T-cell (primary cell): Measurements from ENCODE around the gene CCNY. TPM values are rescaled to one million over a fixed set of nuclear protein-coding genes. Genes with fewer than 3 reads are reported as not detected.
A peak's percentile ranks its signal among the peaks of the same experiment; 100 is the strongest.

Source experiments
- ATAC-seq, 4 experiments: fragments of 200-7000 bp in 3 of 4; fragments of 150-1000 bp in 1 of 4; cut with Tn5 transposase; replicated peaks in 1 of 4; 1 replicate in 3 of 4; 2 replicates in 1 of 4; pipeline ENCODE4 v1.10.0; 2021; ENCODE audit warnings: moderate library complexity in 3 of 4, mild to moderate bottlenecking in 2 of 4, moderate number of reproducible peaks in 1 of 4
- CTCF ChIA-PET, 2 donors: fragments of 300-600 bp; sonication (Branson Sonifier 250); formaldehyde crosslinking; loops; one replicate each; lab custom pipeline; 2022; ENCODE audit warnings: antibody characterized with exemption in 2 of 2; lab: Charles Lee
- POLR2A ChIA-PET, 2 donors: fragments of 300-600 bp; sonication (Branson Sonifier 250); formaldehyde crosslinking; loops; one replicate each; lab custom pipeline; 2022; ENCODE audit warnings: antibody characterized with exemption in 2 of 2; lab: Charles Lee
- DNase-seq, 35 experiments: peaks; one replicate each; pipeline versions ENCODE4 v3.0.0 to v3.0.0-alpha.2; 2013 to 2023
- H3K27ac ChIP-seq: one replicate; pipeline ENCODE4 v1.5.1; 2013; ENCODE audit warnings: low read length
- H3K27me3 ChIP-seq, 2 experiments: replicated peaks in 1 of 2; 1 replicate in 1 of 2; 2 replicates in 1 of 2; pipeline versions ENCODE4 v1.6.1 to v1.7.0; 2013; ENCODE audit warnings: low read length in 1 of 2, mixed read lengths in 1 of 2; ENCODE audit not compliant: control insufficient read depth in 2 of 2, insufficient read depth in 2 of 2; ENCODE audit errors: extremely low read depth in 1 of 2
- H3K36me3 ChIP-seq, 2 donors: 1 replicate in 1 of 2; 2 replicates in 1 of 2; pipeline versions ENCODE4 v1.6.1 to v1.7.0; 2013; ENCODE audit warnings: low read length in 1 of 2; ENCODE audit not compliant: control insufficient read depth in 2 of 2, insufficient read depth in 1 of 2; ENCODE audit errors: extremely low read depth in 1 of 2
- H3K4me1 ChIP-seq, 2 experiments: 1 replicate in 1 of 2; 2 replicates in 1 of 2; pipeline versions ENCODE4 v1.6.1 to v1.7.0; 2013; ENCODE audit warnings: low read length in 2 of 2, mixed read lengths in 1 of 2; ENCODE audit not compliant: insufficient read depth in 2 of 2, control insufficient read depth in 1 of 2; ENCODE audit errors: extremely low read depth in 1 of 2
- H3K4me3 ChIP-seq, 2 donors: 1 replicate in 1 of 2; 2 replicates in 1 of 2; pipeline versions ENCODE4 v1.5.1 to v1.7.0; 2013; ENCODE audit warnings: mild to moderate bottlenecking in 2 of 2, low read length in 1 of 2, moderate library complexity in 1 of 2; ENCODE audit not compliant: control insufficient read depth in 1 of 2; ENCODE audit errors: extremely low read depth in 1 of 2
- H3K9me3 ChIP-seq: 2 replicates; pipeline ENCODE4 v1.7.0; 2013
- H3K27ac Mint-ChIP-seq, 2 donors: one replicate each; pipeline ENCODE4 v1.8.0; 2020 to 2021; ENCODE audit warnings: mild to moderate bottlenecking in 2 of 2, mixed read lengths in 2 of 2
- H3K27me3 Mint-ChIP-seq, 2 donors: one replicate each; pipeline ENCODE4 v1.8.0; 2021 to 2022; ENCODE audit warnings: mixed read lengths in 2 of 2
- H3K36me3 Mint-ChIP-seq: one replicate; pipeline ENCODE4 v1.8.0; 2021; ENCODE audit warnings: mixed read lengths
- H3K4me1 Mint-ChIP-seq, 3 donors: one replicate each; pipeline ENCODE4 v1.8.0; 2020 to 2022; ENCODE audit warnings: mixed read lengths in 3 of 3, mild to moderate bottlenecking in 1 of 3
- H3K4me3 Mint-ChIP-seq, 3 donors: one replicate each; pipeline ENCODE4 v1.8.0; 2020 to 2022; ENCODE audit warnings: mild to moderate bottlenecking in 3 of 3, mixed read lengths in 3 of 3, moderate library complexity in 3 of 3
- H3K9me3 Mint-ChIP-seq, 3 donors: one replicate each; pipeline ENCODE4 v1.8.0; 2020 to 2022; ENCODE audit warnings: mixed read lengths in 3 of 3
- WGBS: methylation state at CpG from one replicate; pipeline ENCODE4 v1.1.5; 2013; ENCODE audit warnings: missing lambda C conversion rate; ENCODE audit not compliant: insufficient coverage; 5-methylcytosine and 5-hydroxymethylcytosine counted together
- total RNA-seq, 35 experiments: library from RNA in 6 of 35; stranded (reverse) in 6 of 35; fragments of 120-200 nt in 1 of 35; gene quantifications; one replicate each; pipeline versions ENCODE4 v1.2.1 to v1.2.4 and lab custom pipeline; 2013 to 2026

CCNY gene
- total RNA-seq, 5 donors from 2014 or later (not counting 1 experiment from before 2014, with no cell fraction given), result 62.5 to 75.2 (median 62.8) TPM

GRCh38 chr10:35409094-35409582, 72.8 kb downstream of the CCNY start:
- Histone ChIP-seq H3K27ac (no peak overlapping the region), H3K27me3 (no peaks in the 10 kb centered on the region), H3K4me1 (peaks cover 3 to 28% of the 10 kb centered on the region in 2 experiments), H3K36me3 (peaks cover 0 to 3% of the 10 kb centered on the region in 2 donors), H3K9me3 (no peaks in the 10 kb centered on the region), H3K4me3 (no peak overlapping the region)
- DNase-seq, result peak in 1 of 35 experiments; percentile 22
- H3K36me3 Mint-ChIP-seq, result no peaks in the 10 kb centered on the region
- H3K9me3 Mint-ChIP-seq, result no peaks in the 10 kb centered on the region
- H3K4me3 Mint-ChIP-seq, result no peak overlapping the region
- peak overlapping the region; percentile 7 to 41 for H3K27ac Mint-ChIP-seq
- H3K27me3 Mint-ChIP-seq, result no peaks in the 10 kb centered on the region
- peak in 2 of 4 experiments; percentile 35 to 54 for ATAC-seq
- 71% methylated on average over 2 of the region's 2 CpGs for WGBS
- POLR2A ChIA-PET, result no interaction called here
- CTCF ChIA-PET, result interaction anchor here in 1 of 2 donors (0.6 to 0.7 kb wide), 3 partner anchors 20 to 118 kb away, joined by 3 read pairs; no protein-coding TSS in a partner anchor
- H3K4me1 Mint-ChIP-seq, result peaks cover 0 to 47% (median 45%) of the 10 kb centered on the region in 3 donors

GRCh38 chr10:35409808-35410207, 73.5 kb downstream of the CCNY start:
- no peaks in the 10 kb centered on the region for H3K9me3 Mint-ChIP-seq
- peaks cover 7 to 34% of the 10 kb centered on the region in 2 experiments for H3K4me1 ChIP-seq
- POLR2A ChIA-PET, result no interaction called here

GRCh38 chr10:35412003-35412723, 75.9 kb downstream of the CCNY start:
- no CpG with 5 or more reads among the region's 4 CpGs for WGBS
- H3K4me1 Mint-ChIP-seq, result peaks cover 0 to 42% (median 41%) of the 10 kb centered on the region in 3 donors
- no peaks in the 10 kb centered on the region for H3K9me3 Mint-ChIP-seq
- H3K4me3 ChIP-seq, result no peak overlapping the region
- H3K27me3 ChIP-seq, result no peaks in the 10 kb centered on the region
- H3K4me3 Mint-ChIP-seq, result no peak overlapping the region
- H3K36me3 Mint-ChIP-seq, result no peaks in the 10 kb centered on the region
- ATAC-seq (no peak), DNase-seq (no peak)
- H3K27me3 Mint-ChIP-seq, result no peaks in the 10 kb centered on the region
- CTCF ChIA-PET, result interaction anchor here in 1 of 2 donors (0.6 kb wide), 2 partner anchors 37 to 221 kb away, joined by 6 to 7 read pairs; no protein-coding TSS in a partner anchor
- H3K4me1 ChIP-seq, result peaks cover 7 to 40% of the 10 kb centered on the region in 2 experiments
- H3K27ac Mint-ChIP-seq, result no peak overlapping the region
- no peak overlapping the region for H3K27ac ChIP-seq
- no peaks in the 10 kb centered on the region for H3K36me3 ChIP-seq
- POLR2A ChIA-PET, result interaction anchor here in 1 of 2 donors (0.6 kb wide), 1 partner anchor 72 kb away, joined by 3 read pairs; no protein-coding TSS in a partner anchor
- H3K9me3 ChIP-seq, result no peaks in the 10 kb centered on the region

More at GRCh38 chr10:35409808-35410207, 73.5 kb downstream of the CCNY start:
- Mint-ChIP-seq H3K27me3 (no peaks in the 10 kb centered on the region), H3K4me3 (no peak overlapping the region), H3K4me1 (peaks cover 0 to 47% (median 45%) of the 10 kb centered on the region in 3 donors), H3K36me3 (no peaks in the 10 kb centered on the region), H3K27ac (peak overlapping the region in 1 of 2 donors; percentile 29)
- no peak for DNase-seq
- no CpG with 5 or more reads among the region's 1 CpG for WGBS
- Histone ChIP-seq H3K4me3 (no peak overlapping the region), H3K9me3 (no peaks in the 10 kb centered on the region), H3K27ac (no peak overlapping the region), H3K36me3 (peaks cover 0 to 3% of the 10 kb centered on the region in 2 donors), H3K27me3 (no peaks in the 10 kb centered on the region)
- no peak for ATAC-seq
- CTCF ChIA-PET, result no interaction called here

GRCh38 chr10:35412900-35413491, 76.7 kb downstream of the CCNY start:
- ATAC-seq (peak in 2 of 4 experiments; percentile 21 to 24), DNase-seq (no peak)
- Mint-ChIP-seq H3K36me3 (no peaks in the 10 kb centered on the region), H3K9me3 (no peaks in the 10 kb centered on the region), H3K27me3 (no peaks in the 10 kb centered on the region), H3K4me1 (peaks cover 0 to 35% (median 34%) of the 10 kb centered on the region in 3 donors), H3K27ac (no peak overlapping the region), H3K4me3 (no peak overlapping the region)
- no peaks in the 10 kb centered on the region for H3K27me3 ChIP-seq
- no peak overlapping the region for H3K4me3 ChIP-seq
- no peaks in the 10 kb centered on the region for H3K9me3 ChIP-seq
- POLR2A ChIA-PET, result interaction anchor here in 1 of 2 donors (0.6 kb wide), 1 partner anchor 73 kb away, joined by 3 read pairs; no protein-coding TSS in a partner anchor
- H3K4me1 ChIP-seq, result peaks cover 7 to 38% of the 10 kb centered on the region in 2 experiments
- H3K36me3 ChIP-seq, result no peaks in the 10 kb centered on the region
- WGBS, result 82% methylated on average over 4 of the region's 4 CpGs
- CTCF ChIA-PET, result interaction anchor here in 1 of 2 donors (0.6 kb wide), 2 partner anchors 36 to 221 kb away, joined by 6 to 7 read pairs; no protein-coding TSS in a partner anchor
- no peak overlapping the region for H3K27ac ChIP-seq

DNA sequence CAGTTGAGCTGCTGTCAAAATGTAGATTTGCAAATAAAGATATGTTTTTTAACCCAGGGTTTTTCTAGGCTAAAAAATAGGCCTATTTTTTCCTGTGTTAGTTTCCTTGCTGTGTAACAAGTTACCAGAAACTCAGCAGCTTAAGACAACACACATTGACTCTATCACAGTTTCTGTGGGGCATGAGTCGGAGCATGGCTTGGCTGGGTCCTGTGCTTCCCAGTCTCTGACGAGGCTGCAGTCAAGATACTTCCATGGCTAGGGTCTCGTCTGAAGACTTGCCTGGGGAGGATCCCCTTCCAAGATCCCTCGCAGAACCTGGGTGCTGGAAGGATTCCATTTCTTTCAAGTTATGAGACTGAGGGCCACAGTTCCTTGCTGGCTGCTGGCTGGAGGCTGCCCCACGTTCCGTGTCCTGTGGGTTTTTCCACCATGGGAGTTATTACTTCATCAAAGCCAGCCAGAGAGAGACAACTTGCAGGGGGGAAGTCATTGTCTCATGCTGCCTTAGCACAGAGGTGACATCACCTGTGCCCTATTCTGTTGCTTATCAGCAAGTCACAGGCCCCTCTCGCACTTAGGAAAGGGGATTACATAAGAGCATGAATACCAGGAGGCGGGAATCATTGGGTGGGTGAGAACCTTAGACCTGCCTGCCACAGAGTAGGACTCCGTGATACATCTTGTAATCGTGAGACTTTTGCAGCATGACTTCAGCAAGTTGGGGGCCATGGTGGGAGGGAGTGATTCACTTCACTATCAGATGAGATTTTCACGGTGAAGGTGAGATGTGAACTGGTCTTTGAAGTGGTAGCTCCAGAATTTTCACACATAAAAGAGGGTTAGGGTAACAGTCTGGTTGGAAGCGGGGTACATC, 77.9 kb downstream of the CCNY start:
- peak; percentile 9 to 37 (median 32) for ATAC-seq
- no peaks in the 10 kb centered on the region for H3K36me3 ChIP-seq
- Mint-ChIP-seq H3K4me1 (peaks cover 3 to 33% (median 32%) of the 10 kb centered on the region in 3 donors), H3K27ac (peak overlapping the region; percentile 34 to 45), H3K36me3 (no peaks in the 10 kb centered on the region), H3K27me3 (no peaks in the 10 kb centered on the region), H3K4me3 (no peak overlapping the region), H3K9me3 (no peaks in the 10 kb centered on the region)
- DNase-seq, result peak in 2 of 35 experiments; percentile 2 to 18
- CTCF ChIA-PET, result interaction anchor here in 1 of 2 donors (1.0 kb wide), 1 partner anchor 219 kb away, joined by 3 read pairs; no protein-coding TSS in a partner anchor
- no peak overlapping the region for H3K27ac ChIP-seq
- no peak overlapping the region for H3K4me3 ChIP-seq
- no peaks in the 10 kb centered on the region for H3K27me3 ChIP-seq
- no peaks in the 10 kb centered on the region for H3K9me3 ChIP-seq
- POLR2A ChIA-PET, result no interaction called here
- peaks cover 7 to 34% of the 10 kb centered on the region in 2 experiments for H3K4me1 ChIP-seq
- WGBS, result 70% methylated on average over 12 of the region's 12 CpGs
